ENCODE measurements around the gene FER. TPM values are rescaled to one million over a fixed set of nuclear protein-coding genes. Genes with fewer than 3 reads are reported as not detected.
"Not testable (repeated sequence)": the region's sequence is repeated elsewhere in the genome, so short reads cannot be mapped to it uniquely, and the experiment has no call there.

Gene FER
- total and polyA plus RNA-seq, 10 of the 15 experiments (the other 5 are each of a cell fraction or from before 2014, with no cell fraction given) = 4.4 to 19.1 (median 9.6) TPM

GRCh38 chr5:109022056-109022455, 274.4 kb downstream of the FER start (continued):
- TF ChIP-seq ZBTB4 (CRISPR knock-in tag; IDR thresholded peaks at IDR 0.05) (no peak), ASH2L (IDR thresholded peaks at IDR 0.05; ENCODE audit: borderline replicate concordance, low read depth) (no peak)

GRCh38 chr5:109025729-109026128, 278.0 kb downstream of the FER start:
- POLR2A ChIA-PET; RAD21 ChIA-PET (ENCODE audit: unreplicated experiment); H3K27me3 ChIP-seq (replicated peaks in 1 of 2; ENCODE audit: control insufficient read depth in 2 of 2, insufficient read depth in 2 of 2, low read length in 1 of 2); H3K79me2 ChIP-seq (ENCODE audit: control insufficient read depth, insufficient read depth, low read length); DNase-seq (ENCODE audit: low read depth, low spot score); FAIRE-seq; H3K36me3 ChIP-seq (ENCODE audit: control insufficient read depth in 2 of 2, insufficient read depth in 2 of 2, low read length in 1 of 2); intact Hi-C loops (cut with micrococcal nuclease; ENCODE audit: unreplicated experiment); H2AFZ ChIP-seq (ENCODE audit: control insufficient read depth, low read depth, low read length); H3K4me3 ChIP-seq; BruUV-seq (replicated peaks); H3K9me3 ChIP-seq (replicated peaks; ENCODE audit: control insufficient read depth, insufficient read depth, low read length); H4K20me1 ChIP-seq (ENCODE audit: control insufficient read depth, insufficient read depth); H3K9ac ChIP-seq (ENCODE audit: control insufficient read depth, insufficient read depth, low read length); H3K4me2 ChIP-seq (ENCODE audit: control insufficient read depth, insufficient read depth); ATAC-seq; in situ Hi-C loops (cut with MboI); H3K27ac ChIP-seq (ENCODE audit: control insufficient read depth, insufficient read depth); CTCF ChIA-PET; H3K4me1 ChIP-seq (ENCODE audit: control insufficient read depth, insufficient read depth, low read length): not testable (repeated sequence)
- 50% methylated on average over 1 of the region's 1 CpG for WGBS (ENCODE audit: insufficient coverage, insufficient replicate concordance, low lambda C conversion rate, missing lambda C conversion rate)
- SMC1A ChIA-PET (ENCODE audit: uncharacterized antibody, unreplicated experiment) = interaction anchor here (1.0 kb wide), 1 partner anchor 345 kb away, joined by 3 read pairs; no protein-coding TSS in a partner anchor
